Measurements from ENCODE around the gene GTF2E1. TPM values are rescaled to one million over a fixed set of nuclear protein-coding genes. Genes with fewer than 3 reads are reported as not detected.

Gene GTF2E1
- total RNA-seq, 1 experiment from 2014 or later: 21.5 TPM

GRCh38 chr3:120778776-120779175, 36.2 kb downstream of the GTF2E1 start:
- BruUV-seq (replicated peaks): no TSS peak
- no peak for DNase-seq (ENCODE audit: low read depth, low spot score)
- no peak for TF ChIP-seq SP1 (IDR thresholded peaks at IDR 0.05; ENCODE audit: low read depth)
- TF ChIP-seq, protein P1, sequence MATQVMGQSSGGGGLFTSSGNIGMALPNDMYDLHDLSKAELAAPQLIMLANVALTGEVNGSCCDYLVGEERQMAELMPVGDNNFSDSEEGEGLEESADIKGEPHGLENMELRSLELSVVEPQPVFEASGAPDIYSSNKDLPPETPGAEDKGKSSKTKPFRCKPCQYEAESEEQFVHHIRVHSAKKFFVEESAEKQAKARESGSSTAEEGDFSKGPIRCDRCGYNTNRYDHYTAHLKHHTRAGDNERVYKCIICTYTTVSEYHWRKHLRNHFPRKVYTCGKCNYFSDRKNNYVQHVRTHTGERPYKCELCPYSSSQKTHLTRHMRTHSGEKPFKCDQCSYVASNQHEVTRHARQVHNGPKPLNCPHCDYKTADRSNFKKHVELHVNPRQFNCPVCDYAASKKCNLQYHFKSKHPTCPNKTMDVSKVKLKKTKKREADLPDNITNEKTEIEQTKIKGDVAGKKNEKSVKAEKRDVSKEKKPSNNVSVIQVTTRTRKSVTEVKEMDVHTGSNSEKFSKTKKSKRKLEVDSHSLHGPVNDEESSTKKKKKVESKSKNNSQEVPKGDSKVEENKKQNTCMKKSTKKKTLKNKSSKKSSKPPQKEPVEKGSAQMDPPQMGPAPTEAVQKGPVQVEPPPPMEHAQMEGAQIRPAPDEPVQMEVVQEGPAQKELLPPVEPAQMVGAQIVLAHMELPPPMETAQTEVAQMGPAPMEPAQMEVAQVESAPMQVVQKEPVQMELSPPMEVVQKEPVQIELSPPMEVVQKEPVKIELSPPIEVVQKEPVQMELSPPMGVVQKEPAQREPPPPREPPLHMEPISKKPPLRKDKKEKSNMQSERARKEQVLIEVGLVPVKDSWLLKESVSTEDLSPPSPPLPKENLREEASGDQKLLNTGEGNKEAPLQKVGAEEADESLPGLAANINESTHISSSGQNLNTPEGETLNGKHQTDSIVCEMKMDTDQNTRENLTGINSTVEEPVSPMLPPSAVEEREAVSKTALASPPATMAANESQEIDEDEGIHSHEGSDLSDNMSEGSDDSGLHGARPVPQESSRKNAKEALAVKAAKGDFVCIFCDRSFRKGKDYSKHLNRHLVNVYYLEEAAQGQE (IDR thresholded peaks at IDR 0.05; ENCODE audit: low read depth): no peak
- Histone ChIP-seq H3K4me2 (ENCODE audit: low read length) (no peak overlapping the region), H3K9me3 (ENCODE audit: control insufficient read depth in 1 of 2, insufficient read depth in 1 of 2, low read depth in 1 of 2, low read length in 2 of 2) (no peaks in the 10 kb centered on the region), H3K79me2 (ENCODE audit: insufficient read depth, low read length) (no peaks in the 10 kb centered on the region), H3K9ac (ENCODE audit: low read length) (no peak overlapping the region), H3K27ac (ENCODE audit: low read depth, low read length) (no peak overlapping the region), H3K36me3 (ENCODE audit: control insufficient read depth in 1 of 2, insufficient read depth in 2 of 2, low read length in 2 of 2) (peaks cover 6 to 7% of the 10 kb centered on the region in 2 experiments; a peak in 2 of 4 replicates), H4K20me1 (ENCODE audit: insufficient read depth) (no peaks in the 10 kb centered on the region), H2AFZ (ENCODE audit: low read depth, low read length, poor library complexity, severe bottlenecking) (no peak overlapping the region), H3K4me1 (ENCODE audit: control insufficient read depth in 1 of 2, insufficient read depth in 2 of 2, low read length in 2 of 2) (peaks cover 0 to 16% of the 10 kb centered on the region in 2 experiments; a peak in 2 of 4 replicates), H3K27me3 (ENCODE audit: insufficient read depth, low read length) (no peaks in the 10 kb centered on the region), H3K9me2 (ENCODE audit: insufficient read depth) (no peaks in the 10 kb centered on the region), H3K4me3 (replicated peaks in 1 of 2; ENCODE audit: low read depth in 1 of 2, low read length in 2 of 2) (no peak overlapping the region)
- RAD21 ChIA-PET (ENCODE audit: low non-redundant PET in 1 of 2, low total read pairs in 2 of 2, uncharacterized antibody in 2 of 2, unreplicated experiment in 2 of 2): no interaction called here
- CTCF ChIA-PET: interaction anchor here (2.7 kb wide), 1 partner anchor 16 kb away, joined by 14 read pairs; no protein-coding TSS in a partner anchor
- intact Hi-C loops (cut with micrococcal nuclease): no loop called here
- POLR2A ChIA-PET: no interaction called here
- ATAC-seq: no peak

DNA sequence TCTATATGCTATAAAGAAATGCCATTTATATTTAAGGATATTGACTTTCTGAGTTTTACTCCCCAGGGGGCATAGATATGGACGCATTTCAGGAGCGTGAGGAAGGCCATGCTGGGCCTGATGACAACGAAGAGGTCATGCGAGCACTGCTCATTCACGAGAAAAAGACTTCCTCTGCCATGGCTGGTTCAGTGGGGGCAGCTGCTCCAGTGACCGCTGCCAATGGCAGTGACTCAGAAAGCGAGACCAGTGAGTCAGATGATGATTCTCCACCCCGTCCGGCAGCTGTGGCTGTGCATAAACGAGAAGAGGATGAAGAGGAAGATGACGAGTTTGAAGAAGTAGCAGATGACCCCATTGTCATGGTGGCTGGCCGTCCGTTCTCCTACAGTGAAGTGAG, 38.4 kb downstream of the GTF2E1 start:
- ATAC-seq: peak; percentile 94
- no TSS peak for BruUV-seq (replicated peaks)
- ChIA-PET POLR2A (no interaction called here), CTCF (interaction anchor here (0.6 to 2.7 kb wide), 2 partner anchors 14 to 221 kb away, joined by 4 to 14 read pairs; no protein-coding TSS in a partner anchor), RAD21 (ENCODE audit: low non-redundant PET in 1 of 2, low total read pairs in 2 of 2, uncharacterized antibody in 2 of 2, unreplicated experiment in 2 of 2) (no interaction called here)
- Histone ChIP-seq H3K27ac (ENCODE audit: low read depth, low read length) (no peak overlapping the region), H3K9ac (ENCODE audit: low read length) (no peak overlapping the region), H3K27me3 (ENCODE audit: insufficient read depth, low read length) (no peaks in the 10 kb centered on the region), H4K20me1 (ENCODE audit: insufficient read depth) (no peaks in the 10 kb centered on the region), H3K4me2 (ENCODE audit: low read length) (peak overlapping the region; percentile 46), H3K9me2 (ENCODE audit: insufficient read depth) (no peaks in the 10 kb centered on the region), H2AFZ (ENCODE audit: low read depth, low read length, poor library complexity, severe bottlenecking) (no peak overlapping the region), H3K36me3 (ENCODE audit: control insufficient read depth in 1 of 2, insufficient read depth in 2 of 2, low read length in 2 of 2) (peaks cover 6 to 7% of the 10 kb centered on the region in 2 experiments; a peak in 2 of 4 replicates), H3K4me3 (replicated peaks in 1 of 2; ENCODE audit: low read depth in 1 of 2, low read length in 2 of 2) (no peak overlapping the region), H3K79me2 (ENCODE audit: insufficient read depth, low read length) (no peaks in the 10 kb centered on the region), H3K9me3 (ENCODE audit: control insufficient read depth in 1 of 2, insufficient read depth in 1 of 2, low read depth in 1 of 2, low read length in 2 of 2) (no peaks in the 10 kb centered on the region), H3K4me1 (ENCODE audit: control insufficient read depth in 1 of 2, insufficient read depth in 2 of 2, low read length in 2 of 2) (peaks cover 0 to 16% of the 10 kb centered on the region in 2 experiments; a peak in 2 of 4 replicates)
- intact Hi-C loops (cut with micrococcal nuclease): no loop called here
- peak; percentile 36 for DNase-seq (ENCODE audit: low read depth, low spot score)
- no peak for TF ChIP-seq SIN3A (IDR thresholded peaks at IDR 0.05; ENCODE audit: low read depth)
- no peak for TF ChIP-seq CEBPB (IDR thresholded peaks at IDR 0.05; ENCODE audit: low read depth)
- no peak for TF ChIP-seq ZNF274 (IDR thresholded peaks at IDR 0.05; ENCODE audit: low read depth, low read length)
- no peak for TF ChIP-seq CTCF (IDR thresholded peaks at IDR 0.05 in 2 of 3, conservative IDR thresholded peaks at IDR 0.05 in 1 of 3; ENCODE audit: borderline replicate concordance in 1 of 3, insufficient read depth in 1 of 3, low read depth in 2 of 3, low read length in 2 of 3)
- no peak for TF ChIP-seq TCF7L2 (IDR thresholded peaks at IDR 0.05; ENCODE audit: borderline replicate concordance, extremely low read depth, insufficient read depth, insufficient read length)
- TF ChIP-seq ATF3 (IDR thresholded peaks at IDR 0.05): no peak
- no peak for TF ChIP-seq EZH2phosphoT487 (IDR thresholded peaks at IDR 0.05; ENCODE audit: borderline replicate concordance)
- TF ChIP-seq, protein P2, sequence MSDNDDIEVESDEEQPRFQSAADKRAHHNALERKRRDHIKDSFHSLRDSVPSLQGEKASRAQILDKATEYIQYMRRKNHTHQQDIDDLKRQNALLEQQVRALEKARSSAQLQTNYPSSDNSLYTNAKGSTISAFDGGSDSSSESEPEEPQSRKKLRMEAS (IDR thresholded peaks at IDR 0.05): peak; percentile 22; the same call in 1 of the 2 replicates
- TF ChIP-seq ZFX (IDR thresholded peaks at IDR 0.05): no peak
- peak; percentile 49 for TF ChIP-seq SP1 (IDR thresholded peaks at IDR 0.05; ENCODE audit: low read depth)
- TF ChIP-seq RAD21 (IDR thresholded peaks at IDR 0.05; ENCODE audit: low read depth): no peak
- TF ChIP-seq FOSL1 (IDR thresholded peaks at IDR 0.05; ENCODE audit: low read depth): peak; percentile 84
- peak; percentile 40; the same call in 1 of the 2 replicates for TF ChIP-seq POLR2AphosphoS5 (IDR thresholded peaks at IDR 0.05; ENCODE audit: low read depth, low read length)
- 0 out of 2 replicates have a peak, but pooled peaks have one; percentile 36 for TF ChIP-seq CBX3 (IDR thresholded peaks at IDR 0.05; ENCODE audit: low read depth)
- peak; percentile 74 for TF ChIP-seq JUND (IDR thresholded peaks at IDR 0.05)
